ENCODE results near the gene PLLP.

Gene PLLP

GRCh38 chr16:57301126-57301817, 16.8 kb upstream of the PLLP start:
- DNase-seq, result no peak
- Histone ChIP-seq H3K27me3 (replicated peaks) (no peaks in the 10 kb centered on the region), H3K36me3 (replicated peaks) (no peaks in the 10 kb centered on the region), H3K4me3 (ENCODE audit: low read depth, low read length) (peak overlapping the region; percentile 29), H3K27ac (no peak overlapping the region)
- TF ChIP-seq CTCF (IDR thresholded peaks at IDR 0.05; ENCODE audit: low read depth, low read length, missing control alignments), result no peak
- in situ Hi-C loops (cut with HindIII; ENCODE audit: low pct_ligation_motif_present, low sequenced_read_pairs), result no loop called here

DNA sequence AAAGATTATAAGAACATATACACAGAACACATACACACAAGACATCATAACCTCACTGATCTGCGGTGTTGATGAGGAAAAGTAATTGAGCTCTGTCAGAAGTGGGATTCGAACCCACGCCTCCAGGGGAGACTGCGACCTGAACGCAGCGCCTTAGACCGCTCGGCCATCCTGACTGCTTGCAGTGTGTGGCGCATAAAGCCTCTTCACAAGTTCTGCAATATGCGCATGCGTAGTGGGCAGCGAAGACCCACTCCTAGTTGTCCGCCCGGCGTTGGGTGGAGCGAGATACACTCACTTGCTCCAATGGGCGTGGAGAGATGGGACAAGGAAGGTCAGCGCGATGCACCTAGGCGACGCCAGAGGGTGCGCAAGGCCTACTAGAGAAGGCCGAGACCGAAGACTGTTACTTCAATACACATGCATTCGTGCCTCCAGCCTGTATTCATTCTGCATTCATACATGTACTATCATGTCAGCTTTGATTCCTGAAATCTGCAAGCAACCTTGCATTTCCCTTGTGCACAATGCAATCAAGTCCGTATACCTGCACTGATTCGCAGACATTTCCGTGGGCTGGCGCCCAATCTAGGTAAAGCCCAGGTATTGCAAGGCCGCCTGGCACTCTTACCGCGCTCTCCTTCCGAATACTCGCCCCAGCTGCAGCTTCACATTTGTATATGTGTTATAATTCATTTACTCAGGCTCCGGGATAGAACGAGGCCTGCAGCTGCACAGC, 16.1 kb upstream of the PLLP start:
- TF ChIP-seq CTCF (IDR thresholded peaks at IDR 0.05; ENCODE audit: low read depth, low read length, missing control alignments), result peak; percentile 99
- Histone ChIP-seq H3K27me3 (replicated peaks) (no peaks in the 10 kb centered on the region), H3K36me3 (replicated peaks) (no peaks in the 10 kb centered on the region), H3K4me3 (ENCODE audit: low read depth, low read length) (peak overlapping the region; percentile 61), H3K27ac (peak overlapping the region; percentile 51)
- in situ Hi-C loops (cut with HindIII; ENCODE audit: low pct_ligation_motif_present, low sequenced_read_pairs), result no loop called here
- DNase-seq, result peak; percentile 98

- Histone ChIP-seq H3K36me3 (replicated peaks) (no peaks in the 10 kb centered on the region), H3K4me3 (ENCODE audit: low read depth, low read length) (peak overlapping the region; percentile 61), H3K27me3 (replicated peaks) (no peaks in the 10 kb centered on the region), H3K27ac (peak overlapping the region; percentile 51)
- peak; percentile 0 for TF ChIP-seq CTCF (IDR thresholded peaks at IDR 0.05; ENCODE audit: low read depth, low read length, missing control alignments)
- peak; percentile 92 for DNase-seq
- in situ Hi-C loops (cut with HindIII; ENCODE audit: low pct_ligation_motif_present, low sequenced_read_pairs), result loop anchor here (10.0 kb wide), 1 partner anchor 115 kb away; no protein-coding TSS in a partner anchor
Measured at GRCh38 chr16:57299719-57300386, 15.4 kb upstream of the PLLP start.

DNA sequence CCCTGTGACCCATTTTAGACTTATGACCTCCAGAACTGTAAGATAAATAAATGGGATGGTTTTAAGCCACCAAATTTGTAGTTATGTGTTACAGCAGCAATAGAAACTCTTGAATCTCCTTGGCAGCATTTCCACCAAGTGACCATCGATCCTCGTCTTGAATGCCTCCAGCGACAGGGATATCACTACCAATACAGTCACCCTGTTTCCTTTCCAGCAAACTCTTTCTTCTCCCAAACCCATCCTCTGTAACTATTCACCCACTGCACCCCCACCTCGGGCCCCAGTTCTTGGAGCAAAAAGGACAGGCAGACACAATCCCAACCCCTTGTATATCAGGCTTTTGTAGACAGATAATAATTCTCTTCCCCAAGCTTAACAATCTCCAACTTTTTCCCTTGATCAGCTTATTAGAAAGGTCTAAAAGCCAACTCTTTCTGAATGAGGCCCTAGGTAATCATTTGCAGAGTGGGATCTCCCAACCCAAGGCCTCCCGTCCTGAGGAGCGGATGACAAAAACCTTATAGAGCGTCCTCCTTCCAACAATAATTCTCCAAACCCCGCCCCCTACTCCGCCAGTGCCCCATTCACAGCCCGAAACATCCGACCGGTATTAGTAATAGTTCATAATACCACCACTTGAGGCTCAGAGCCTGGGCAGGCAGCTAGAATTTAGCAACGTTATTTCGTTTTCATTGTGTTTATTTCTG, 14.7 kb upstream of the PLLP start:
- in situ Hi-C loops (cut with HindIII; ENCODE audit: low pct_ligation_motif_present, low sequenced_read_pairs), result loop anchor here (10.0 kb wide), 1 partner anchor 116 kb away; no protein-coding TSS in a partner anchor
- H3K4me3 ChIP-seq (ENCODE audit: low read depth, low read length), result peak overlapping the region; percentile 61
- no peaks in the 10 kb centered on the region for H3K27me3 ChIP-seq (replicated peaks)
- peak; percentile 31 for TF ChIP-seq CTCF (IDR thresholded peaks at IDR 0.05; ENCODE audit: low read depth, low read length, missing control alignments)
- H3K36me3 ChIP-seq (replicated peaks), result no peaks in the 10 kb centered on the region
- DNase-seq, result peak; percentile 79
- H3K27ac ChIP-seq, result peak overlapping the region; percentile 4

GRCh38 chr16:57297856-57298255, 13.4 kb upstream of the PLLP start:
- Histone ChIP-seq H3K36me3 (replicated peaks) (no peaks in the 10 kb centered on the region), H3K27ac (no peak overlapping the region), H3K27me3 (replicated peaks) (no peaks in the 10 kb centered on the region), H3K4me3 (ENCODE audit: low read depth, low read length) (no peak overlapping the region)
- in situ Hi-C loops (cut with HindIII; ENCODE audit: low pct_ligation_motif_present, low sequenced_read_pairs), result loop anchor here (10.0 kb wide), 1 partner anchor 117 kb away; no protein-coding TSS in a partner anchor
- no peak for TF ChIP-seq CTCF (IDR thresholded peaks at IDR 0.05; ENCODE audit: low read depth, low read length, missing control alignments)
- DNase-seq, result no peak

Data from brain microvascular endothelial cell (primary cell).